ENCODE results near the gene ANKRD44.

DNA sequence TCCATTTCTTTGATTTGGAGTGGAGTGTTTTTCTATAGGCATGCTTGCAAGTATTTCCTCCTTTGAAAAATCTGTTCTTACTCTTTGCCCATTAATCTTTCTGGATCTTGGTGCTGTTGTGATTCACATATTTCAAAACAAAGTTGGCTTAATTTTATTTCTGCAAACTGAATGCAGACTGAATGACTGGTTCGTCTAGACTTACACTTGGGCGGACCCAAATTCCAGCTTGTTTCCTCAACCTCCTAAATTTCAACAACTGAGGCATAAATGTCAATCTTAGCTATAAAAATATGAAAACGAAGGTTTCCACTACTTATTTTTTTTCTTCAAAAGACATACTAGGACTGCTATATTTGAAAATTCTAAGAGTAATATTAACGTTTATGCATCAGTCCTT, 59.0 kb downstream of the ANKRD44 start:
- TF ChIP-seq, protein P1, sequence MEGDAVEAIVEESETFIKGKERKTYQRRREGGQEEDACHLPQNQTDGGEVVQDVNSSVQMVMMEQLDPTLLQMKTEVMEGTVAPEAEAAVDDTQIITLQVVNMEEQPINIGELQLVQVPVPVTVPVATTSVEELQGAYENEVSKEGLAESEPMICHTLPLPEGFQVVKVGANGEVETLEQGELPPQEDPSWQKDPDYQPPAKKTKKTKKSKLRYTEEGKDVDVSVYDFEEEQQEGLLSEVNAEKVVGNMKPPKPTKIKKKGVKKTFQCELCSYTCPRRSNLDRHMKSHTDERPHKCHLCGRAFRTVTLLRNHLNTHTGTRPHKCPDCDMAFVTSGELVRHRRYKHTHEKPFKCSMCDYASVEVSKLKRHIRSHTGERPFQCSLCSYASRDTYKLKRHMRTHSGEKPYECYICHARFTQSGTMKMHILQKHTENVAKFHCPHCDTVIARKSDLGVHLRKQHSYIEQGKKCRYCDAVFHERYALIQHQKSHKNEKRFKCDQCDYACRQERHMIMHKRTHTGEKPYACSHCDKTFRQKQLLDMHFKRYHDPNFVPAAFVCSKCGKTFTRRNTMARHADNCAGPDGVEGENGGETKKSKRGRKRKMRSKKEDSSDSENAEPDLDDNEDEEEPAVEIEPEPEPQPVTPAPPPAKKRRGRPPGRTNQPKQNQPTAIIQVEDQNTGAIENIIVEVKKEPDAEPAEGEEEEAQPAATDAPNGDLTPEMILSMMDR (IDR thresholded peaks at IDR 0.05): no peak
- no peak for TF ChIP-seq POLR2A (IDR thresholded peaks at IDR 0.05)
